ENCODE results near the gene FGF14.

The FGF14 gene
- total RNA-seq: 0 to 0.27 reads per million in 2 donors

- no peak for DNase-seq
Observed at GRCh38 chr13:102401766-102402165, at the start of gene FGF14. Gene FGF14 (minus strand): TSS chr13:102402048.

- no peak for DNase-seq
Observed at GRCh38 chr13:102443249-102443648, 41.4 kb upstream of the FGF14 start.

- DNase-seq: no peak
Observed at GRCh38 chr13:102441085-102441484, 39.2 kb upstream of the FGF14 start.

- DNase-seq: no peak
Observed at GRCh38 chr13:102440259-102440936, 38.5 kb upstream of the FGF14 start.

- no peak for DNase-seq
Observed at GRCh38 chr13:102422690-102423089, 20.8 kb upstream of the FGF14 start.

- peak in 1 of 5 experiments; percentile 31 for DNase-seq
Observed at GRCh38 chr13:102405499-102406100, 3.8 kb upstream of the FGF14 start.

GRCh38 chr13:102402290-102402689, 442 bp upstream of the FGF14 start:
- DNase-seq: peak in 1 of 5 experiments; percentile 54

DNA sequence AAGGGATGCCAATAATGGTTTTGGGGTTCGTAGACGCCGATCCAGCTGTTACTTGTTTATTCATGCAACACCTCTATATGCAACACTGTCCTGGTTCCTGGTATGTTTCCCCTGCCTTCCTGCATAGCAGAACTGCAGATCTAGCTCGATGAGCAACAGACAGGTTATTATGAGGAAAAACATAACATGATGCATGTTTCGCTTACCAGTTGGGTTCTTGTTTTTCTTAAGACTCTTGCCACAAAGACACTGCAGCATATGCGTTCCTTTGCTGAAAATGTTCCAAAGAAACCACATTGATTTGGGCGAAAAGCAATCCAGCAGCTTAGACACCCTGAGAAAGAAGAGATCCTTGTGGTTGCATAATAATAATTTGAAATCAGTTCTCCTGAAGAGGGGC, 583 bp downstream of the FGF14 start:
- no peak for DNase-seq

- no peak for DNase-seq
Observed at GRCh38 chr13:102400675-102401145, 1.1 kb downstream of the FGF14 start.

GRCh38 chr13:102399791-102400674, 1.8 kb downstream of the FGF14 start:
- peak in 2 of 5 experiments; percentile 16 to 32 for DNase-seq

GRCh38 chr13:102395939-102396338, 5.9 kb downstream of the FGF14 start:
- no peak for DNase-seq

GRCh38 chr13:102395174-102395573, 6.7 kb downstream of the FGF14 start:
- no peak for DNase-seq

DNA sequence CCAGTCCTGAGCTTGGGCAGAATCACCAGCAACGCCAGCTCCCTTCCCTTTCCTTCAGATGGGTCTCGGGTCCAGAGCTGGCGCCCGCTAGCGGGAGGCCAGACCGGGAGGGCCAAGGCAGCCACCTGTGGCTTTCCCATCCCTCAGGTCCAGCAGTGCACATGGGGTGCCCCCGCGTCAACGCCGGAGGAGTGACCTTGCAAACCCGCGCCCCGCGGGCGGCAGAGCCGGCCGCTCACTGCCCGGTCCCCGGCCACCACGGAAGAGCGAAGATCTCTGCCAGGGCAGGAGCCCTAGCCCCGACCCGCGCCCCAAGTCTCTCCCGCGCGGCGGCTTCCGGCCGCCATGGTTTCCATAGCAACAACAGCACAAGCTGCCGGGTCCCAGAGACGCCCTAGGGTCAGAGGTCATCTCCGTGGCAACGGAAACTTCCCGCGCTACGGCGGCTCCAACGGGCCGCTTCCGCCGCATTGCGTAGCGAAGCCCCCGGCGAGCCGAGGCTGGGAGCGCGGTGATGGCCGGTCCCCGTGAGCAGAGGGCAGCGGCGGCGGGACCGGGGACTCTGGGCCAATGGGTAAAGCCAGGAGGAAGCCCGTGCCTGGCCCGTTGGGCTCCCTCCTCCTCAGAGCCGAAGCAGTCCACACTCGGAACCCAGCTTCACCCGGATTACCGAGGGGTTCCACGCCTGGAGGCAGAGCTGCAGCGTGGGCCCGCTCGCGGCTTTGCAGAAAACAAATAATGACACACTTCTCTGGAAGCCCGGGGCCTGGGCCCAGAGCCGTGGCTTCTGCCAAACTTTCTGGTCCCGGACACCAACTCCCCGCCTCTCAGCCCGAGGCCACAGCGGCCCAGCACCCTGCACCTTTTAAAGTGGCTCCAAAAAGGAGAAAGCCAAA, 7.4 kb downstream of the FGF14 start:
- peak; percentile 82 to 97 (median 91) for DNase-seq

- DNase-seq: peak in 1 of 5 experiments; percentile 3
Observed at GRCh38 chr13:102392481-102393209, 9.2 kb downstream of the FGF14 start.

- DNase-seq: no peak
Observed at GRCh38 chr13:102386461-102386860, 15.4 kb downstream of the FGF14 start.

GRCh38 chr13:102380012-102380411, 21.8 kb downstream of the FGF14 start:
- no peak for DNase-seq

DNA sequence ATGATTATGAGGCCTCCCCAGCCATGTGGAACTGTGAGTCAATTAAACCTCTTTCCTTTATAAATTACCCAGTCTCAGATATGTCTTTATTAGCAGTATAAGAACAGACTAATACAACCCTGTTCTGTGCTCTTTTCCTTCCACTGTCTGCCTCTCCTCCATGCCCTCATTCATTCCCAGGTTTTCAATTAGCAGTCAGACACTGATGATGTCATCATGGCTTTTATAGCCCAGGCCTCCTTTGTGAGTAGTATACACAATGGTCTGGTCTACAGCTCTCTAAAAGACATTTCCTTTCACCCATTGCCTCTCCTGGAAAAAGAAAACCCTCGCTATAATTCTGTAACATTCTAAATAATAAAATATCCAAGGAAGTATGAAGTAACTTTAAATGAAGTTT, 25.5 kb downstream of the FGF14 start:
- no peak for DNase-seq

- no peak for DNase-seq
Observed at GRCh38 chr13:102374726-102375125, 27.1 kb downstream of the FGF14 start.

DNA sequence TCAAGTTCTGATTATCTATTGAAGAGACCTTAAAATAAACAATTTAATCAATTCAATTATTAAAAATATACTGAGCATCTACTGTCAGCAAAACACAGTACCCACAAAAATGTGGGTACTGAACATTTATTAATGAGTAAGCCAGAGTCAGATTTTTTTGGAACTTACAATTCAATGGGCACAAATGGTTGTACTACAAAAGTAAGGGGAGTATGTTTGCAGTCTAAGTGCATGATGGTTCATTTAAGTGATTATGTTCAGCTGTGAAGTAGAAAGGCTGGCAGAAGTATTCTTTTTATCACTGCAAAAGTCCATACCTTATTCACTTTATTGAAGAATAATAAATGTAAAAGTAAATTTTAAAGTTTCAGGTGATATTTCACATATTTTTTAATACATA, 27.6 kb downstream of the FGF14 start:
- DNase-seq: no peak

DNA sequence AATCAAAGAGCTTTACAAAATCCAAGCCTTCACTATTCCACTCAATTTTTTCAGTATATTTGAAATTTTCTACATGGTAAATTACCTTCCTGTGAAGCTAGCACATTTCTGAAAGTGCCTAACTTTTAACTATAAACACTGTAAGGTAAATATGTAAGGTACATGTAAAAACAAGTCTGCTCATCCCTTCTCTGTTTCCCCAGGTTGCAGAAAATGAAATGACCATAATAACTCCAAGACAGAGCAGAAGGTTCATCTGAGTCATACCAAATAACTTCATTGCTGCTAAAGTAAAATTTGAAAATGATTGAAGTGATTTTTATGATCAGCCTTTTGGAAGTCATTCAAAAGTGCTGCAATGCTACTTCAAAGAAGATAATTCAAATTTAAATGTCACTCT, 28.6 kb downstream of the FGF14 start:
- DNase-seq: no peak

DNA sequence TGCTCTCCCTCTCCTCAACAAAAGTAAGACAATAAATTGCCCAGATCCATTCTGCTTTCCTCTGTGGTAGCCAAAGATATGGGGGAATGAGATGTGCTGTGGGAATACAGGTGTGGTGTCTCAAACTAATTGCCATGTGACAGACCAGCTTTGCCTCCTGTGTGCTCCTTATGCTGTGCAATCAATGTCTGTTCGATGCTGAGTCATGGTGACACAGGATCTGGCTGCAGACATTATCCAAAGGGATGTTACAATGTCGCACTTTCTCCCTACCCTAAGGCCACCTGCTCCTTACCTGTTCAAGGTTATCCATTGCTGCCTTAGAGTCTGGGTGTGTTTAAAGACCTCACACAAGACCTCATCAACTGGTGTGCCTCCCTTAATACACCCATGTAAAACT, 32.5 kb downstream of the FGF14 start:
- DNase-seq: no peak

DNA sequence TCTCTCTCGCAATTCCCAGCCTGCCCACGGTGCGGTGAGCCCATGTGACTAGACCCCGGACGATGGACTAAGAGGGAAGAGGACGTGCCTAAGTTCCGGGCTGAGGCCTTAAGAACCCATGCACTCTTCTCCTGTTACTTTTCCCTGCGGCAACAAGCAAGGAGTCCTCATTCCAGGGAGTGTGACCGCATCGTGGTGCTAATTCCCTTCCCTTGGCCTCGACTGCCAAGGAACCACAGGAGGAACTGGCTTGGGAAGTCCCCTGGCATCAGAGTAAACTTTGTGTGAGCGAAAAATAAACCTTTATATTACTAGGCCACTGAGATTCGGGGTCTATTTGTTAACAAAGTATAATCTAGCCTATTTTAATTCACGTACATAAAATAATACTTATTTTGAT, 34.0 kb downstream of the FGF14 start:
- DNase-seq: no peak
